AG04449 (cell line): ENCODE results near the gene CACNA1C.

Experiments
- CTCF ChIA-PET: fragments of 350-600 bp; formaldehyde crosslinking; extraction: SDS; loops from one replicate; lab custom pipeline; 2021; ENCODE audit warnings: antibody characterized with exemption; lab: Yijun Ruan, JAX
- POLR2A ChIA-PET: fragments of 400-600, 350-600 bp; formaldehyde crosslinking; extraction: SDS; loops from one replicate; lab custom pipeline; 2020; ENCODE audit warnings: antibody characterized with exemption, inconsistent platforms; lab: Yijun Ruan, JAX
- DNase-seq: peaks from one replicate; pipeline ENCODE4 v3.0.0-alpha.2; 2010; ENCODE audit warnings: low read depth, low spot score
- H3K4me3 ChIP-seq: 2 replicates; pipeline ENCODE4 v1.5.1; 2011; ENCODE audit warnings: low read depth, mild to moderate bottlenecking, control low read depth, low read length
- CTCF ChIP-seq: IDR thresholded peaks from one replicate; pipeline ENCODE4 v1.5.1; 2011; ENCODE audit warnings: mild to moderate bottlenecking, moderate library complexity, low read length, control low read depth, inconsistent platforms; ENCODE audit not compliant: insufficient read depth; ENCODE audit errors: missing control alignments

CACNA1C gene

GRCh38 chr12:2221030-2221621 is 168.3 kb downstream of the CACNA1C start:
- no peak for DNase-seq
- POLR2A ChIA-PET = no interaction called here
- H3K4me3 ChIP-seq = no peak overlapping the region
- CTCF ChIA-PET = interaction anchor here (1.0 kb wide), 1 partner anchor 12 kb away, joined by 3 read pairs; no protein-coding TSS in a partner anchor
- TF ChIP-seq CTCF = no peak

GRCh38 chr12:2222691-2223090 is 169.9 kb downstream of the CACNA1C start:
- CTCF ChIA-PET = interaction anchor here (1.5 kb wide), 1 partner anchor 13 kb away, joined by 4 read pairs; no protein-coding TSS in a partner anchor
- POLR2A ChIA-PET = no interaction called here

GRCh38 chr12:2224961-2225360 is 172.2 kb downstream of the CACNA1C start:
- ChIA-PET POLR2A (no interaction called here), CTCF (interaction anchor here (1.6 to 1.8 kb wide), 2 partner anchors 16 kb away, joined by 3 to 4 read pairs; no protein-coding TSS in a partner anchor)
- H3K4me3 ChIP-seq = no peak overlapping the region
- TF ChIP-seq CTCF = no peak
- no peak for DNase-seq

More at GRCh38 chr12:2222691-2223090, 169.9 kb downstream of the CACNA1C start:
- H3K4me3 ChIP-seq = no peak overlapping the region
- no peak for TF ChIP-seq CTCF
- DNase-seq = no peak

- no peak overlapping the region for H3K4me3 ChIP-seq
- DNase-seq = no peak
Measured at GRCh38 chr12:2225696-2226095, 172.9 kb downstream of the CACNA1C start.

GRCh38 chr12:2226641-2227040 is 173.9 kb downstream of the CACNA1C start:
- CTCF ChIA-PET = interaction anchor here (1.1 to 1.8 kb wide), 4 partner anchors 8 to 18 kb away, joined by 3 to 4 read pairs (median 3); no protein-coding TSS in a partner anchor

More at GRCh38 chr12:2225696-2226095, 172.9 kb downstream of the CACNA1C start:
- ChIA-PET POLR2A (interaction anchor here (0.6 to 1.3 kb wide), 3 partner anchors 17 to 168 kb away, joined by 3 to 4 read pairs (median 3); no protein-coding TSS in a partner anchor), CTCF (interaction anchor here (1.0 to 1.8 kb wide), 4 partner anchors 9 to 53 kb away, joined by 3 to 4 read pairs (median 4); no protein-coding TSS in a partner anchor)
- no peak for TF ChIP-seq CTCF

More at GRCh38 chr12:2226641-2227040, 173.9 kb downstream of the CACNA1C start:
- TF ChIP-seq CTCF = no peak
- no peak for DNase-seq
- POLR2A ChIA-PET = interaction anchor here (1.3 kb wide), 1 partner anchor 17 kb away, joined by 4 read pairs; no protein-coding TSS in a partner anchor
- no peak overlapping the region for H3K4me3 ChIP-seq
